DMS114 treated with DMSO at 0.1 percent for 48 hours (cell line): Measurements from ENCODE around the gene MYD88.

Source experiments
- DNase-seq: peaks from one replicate; lab custom pipeline; 2025; ENCODE audit not compliant: unreplicated experiment; lab: John Stamatoyannopoulos, UW

MYD88 gene

GRCh38 chr3:38138349-38139190 is at the start of gene MYD88:
MYD88 (plus strand) TSS chr3:38138661; CDS start chr3:38138701, 40 bp downstream.
- no peak for DNase-seq

GRCh38 chr3:38089163-38089562 is 49.3 kb upstream of the MYD88 start:
- DNase-seq: no peak

- DNase-seq: no peak
Measured at GRCh38 chr3:38090453-38090852, 48.0 kb upstream of the MYD88 start.

GRCh38 chr3:38094999-38095398 is 43.5 kb upstream of the MYD88 start:
- no peak for DNase-seq

- no peak for DNase-seq
Measured at GRCh38 chr3:38095669-38096483, 42.6 kb upstream of the MYD88 start.

- DNase-seq: no peak
Measured at GRCh38 chr3:38097446-38098375, 40.8 kb upstream of the MYD88 start.

- DNase-seq: no peak
Measured at GRCh38 chr3:38098376-38098723, 40.1 kb upstream of the MYD88 start.

- no peak for DNase-seq
Measured at GRCh38 chr3:38099518-38099917, 38.9 kb upstream of the MYD88 start.

GRCh38 chr3:38100498-38100897 is 38.0 kb upstream of the MYD88 start:
- no peak for DNase-seq

- no peak for DNase-seq
Measured at GRCh38 chr3:38101811-38102443, 36.5 kb upstream of the MYD88 start.

- no peak for DNase-seq
Measured at GRCh38 chr3:38102444-38102814, 36.0 kb upstream of the MYD88 start.

- DNase-seq: no peak
Measured at GRCh38 chr3:38105525-38105924, 32.9 kb upstream of the MYD88 start.

GRCh38 chr3:38107911-38108648 is 30.4 kb upstream of the MYD88 start:
- DNase-seq: no peak

GRCh38 chr3:38108649-38109579 is 29.5 kb upstream of the MYD88 start:
- DNase-seq: no peak

- DNase-seq: no peak
Measured at GRCh38 chr3:38109580-38110313, 28.7 kb upstream of the MYD88 start.

GRCh38 chr3:38110314-38111050 is 28.0 kb upstream of the MYD88 start:
- DNase-seq: no peak

- DNase-seq: no peak
Measured at GRCh38 chr3:38111201-38111600, 27.3 kb upstream of the MYD88 start.
